MCF 10A (cell line): Measurements from ENCODE around the gene CTAG1A. TPM values are rescaled to one million over a fixed set of nuclear protein-coding genes. Genes with fewer than 3 reads are reported as not detected.

Source experiments
- BruUV-seq: library from RNA; stranded (reverse); fragments of 400-500 nt; replicated peaks from 2 replicates; lab custom pipeline; 2021; lab: Mats Ljungman, UMichigan
- CTCF ChIA-PET: fragments of 300-600 bp; sonication (Branson Sonifier 250); formaldehyde crosslinking; extraction: SDS; loops from one replicate; lab custom pipeline; 2021; ENCODE audit warnings: antibody characterized with exemption, inconsistent platforms; lab: Yijun Ruan, JAX
- POLR2A ChIA-PET: fragments of 300-600, 350-650 bp; sonication (Branson Sonifier 250); formaldehyde crosslinking; extraction: SDS; loops from one replicate; lab custom pipeline; 2020; ENCODE audit warnings: antibody characterized with exemption, inconsistent platforms; lab: Yijun Ruan, JAX
- DNase-seq: peaks from one replicate; pipeline ENCODE4 v3.0.0-alpha.2; 2018; ENCODE audit not compliant: unreplicated experiment
- H3K27ac Mint-ChIP-seq: one replicate; pipeline ENCODE4 v1.8.0; 2022; ENCODE audit warnings: mild to moderate bottlenecking, low read depth, mixed read lengths; ENCODE audit not compliant: unreplicated experiment
- H3K27me3 Mint-ChIP-seq: one replicate; pipeline ENCODE4 v1.8.0; 2022; ENCODE audit warnings: mixed read lengths; ENCODE audit not compliant: insufficient read depth, unreplicated experiment
- H3K36me3 Mint-ChIP-seq: one replicate; pipeline ENCODE4 v1.8.0; 2022; ENCODE audit warnings: mild to moderate bottlenecking, moderate library complexity, mixed read lengths; ENCODE audit not compliant: insufficient read depth, unreplicated experiment
- H3K4me1 Mint-ChIP-seq: one replicate; pipeline ENCODE4 v1.8.0; 2022; ENCODE audit warnings: mixed read lengths; ENCODE audit not compliant: insufficient read depth, unreplicated experiment
- H3K4me3 Mint-ChIP-seq: one replicate; pipeline ENCODE4 v1.8.0; 2022; ENCODE audit warnings: mild to moderate bottlenecking, moderate library complexity, mixed read lengths; ENCODE audit not compliant: unreplicated experiment
- H3K9me3 Mint-ChIP-seq: one replicate; pipeline ENCODE4 v1.8.0; 2022; ENCODE audit warnings: mixed read lengths; ENCODE audit not compliant: unreplicated experiment
- CTCF ChIP-seq: fragments of 200-600 bp; IDR thresholded peaks from one replicate; pipeline ENCODE4 v1.8.0; 2022; ENCODE audit warnings: antibody characterized with exemption, mild to moderate bottlenecking; ENCODE audit not compliant: unreplicated experiment
- intact Hi-C: fragments of 100-400 bp; cut with micrococcal nuclease; formaldehyde crosslinking; loops from 2 replicates; pipeline ENCODE4 v1.14.1; 2022
- total RNA-seq: library from RNA; stranded (reverse); gene quantifications from 2 replicates; pipeline ENCODE4 v1.2.3, GENCODE V29; 2022

CTAG1A gene
- total RNA-seq, 1 experiment from 2014 or later, result not detected

GRCh38 chrX:154540897-154541535, 43.9 kb upstream of the CTAG1A start:
- intact Hi-C loops, result no loop called here
- Mint-ChIP-seq H3K27me3 (no peaks in the 10 kb centered on the region), H3K4me1 (peaks cover 24% of the 10 kb centered on the region), H3K36me3 (peaks cover 4% of the 10 kb centered on the region), H3K27ac (peak overlapping the region; percentile 12), H3K9me3 (no peaks in the 10 kb centered on the region), H3K4me3 (peak overlapping the region; percentile 48)
- TF ChIP-seq CTCF, result no peak
- BruUV-seq, result no TSS peak
- peak; percentile 84 for DNase-seq
- CTCF ChIA-PET, result interaction anchor here (0.6 to 1.6 kb wide), 8 partner anchors 13 to 531 kb away, joined by 3 to 8 read pairs (median 4); no protein-coding TSS in a partner anchor
- POLR2A ChIA-PET, result interaction anchor here (0.7 to 2.1 kb wide), 9 partner anchors 14 to 264 kb away, joined by 3 to 11 read pairs (median 5); partner anchors contain the start of genes MPP1, RPL10 and SLC10A3

- Mint-ChIP-seq H3K9me3 (no peaks in the 10 kb centered on the region), H3K4me1 (peaks cover 24% of the 10 kb centered on the region), H3K27ac (peak overlapping the region; percentile 12), H3K36me3 (peaks cover 4% of the 10 kb centered on the region), H3K27me3 (no peaks in the 10 kb centered on the region), H3K4me3 (peak overlapping the region; percentile 48)
- POLR2A ChIA-PET, result interaction anchor here (0.5 to 2.1 kb wide), 11 partner anchors 14 to 264 kb away, joined by 3 to 11 read pairs (median 4); partner anchors contain the start of genes MPP1, RPL10, SLC10A3 and TAFAZZIN
- no peak for DNase-seq
- CTCF ChIA-PET, result interaction anchor here (0.6 to 1.2 kb wide), 4 partner anchors 14 to 531 kb away, joined by 3 to 5 read pairs (median 4); no protein-coding TSS in a partner anchor
- BruUV-seq, result no TSS peak
- no peak for TF ChIP-seq CTCF
- intact Hi-C loops, result no loop called here
Measured at GRCh38 chrX:154541589-154541895, 43.4 kb upstream of the CTAG1A start.

- Mint-ChIP-seq H3K9me3 (no peaks in the 10 kb centered on the region), H3K27me3 (no peaks in the 10 kb centered on the region), H3K27ac (peak overlapping the region; percentile 54), H3K36me3 (peaks cover 4% of the 10 kb centered on the region), H3K4me1 (peaks cover 24% of the 10 kb centered on the region), H3K4me3 (peak overlapping the region; percentile 47)
- TSS peak; percentile 54 for BruUV-seq
- intact Hi-C loops, result no loop called here
- peak; percentile 98 for DNase-seq
- TF ChIP-seq CTCF, result no peak
- POLR2A ChIA-PET, result interaction anchor here (0.5 to 2.1 kb wide), 11 partner anchors 15 to 174 kb away, joined by 3 to 11 read pairs (median 4); partner anchors contain the start of genes FAM3A, SLC10A3 and TAFAZZIN
- CTCF ChIA-PET, result interaction anchor here (0.6 to 2.6 kb wide), 7 partner anchors 7 to 532 kb away, joined by 3 to 13 read pairs (median 4); no protein-coding TSS in a partner anchor
Measured at GRCh38 chrX:154541896-154542722, 42.8 kb upstream of the CTAG1A start.
